Measurements from ENCODE around the gene TANGO2. TPM values are rescaled to one million over a fixed set of nuclear protein-coding genes. Genes with fewer than 3 reads are reported as not detected.

The TANGO2 gene
- total and polyA plus RNA-seq, 2 of the 8 experiments (the other 6 are each of a cell fraction or from before 2014, with no cell fraction given), result 10.1 to 18.4 TPM

- no peak for TF ChIP-seq CREB1 (IDR thresholded peaks at IDR 0.05)
- TF ChIP-seq CTBP2 (IDR thresholded peaks at IDR 0.05; ENCODE audit: borderline replicate concordance, insufficient read depth, insufficient read length, low read length), result no peak
- TF ChIP-seq TBP (IDR thresholded peaks at IDR 0.05; ENCODE audit: low read depth, low read length), result no peak
- no peak for TF ChIP-seq TAF1 (IDR thresholded peaks at IDR 0.05; ENCODE audit: low read depth, low read length)
- no peak for TF ChIP-seq EZH2 (IDR thresholded peaks at IDR 0.05; ENCODE audit: low read depth, low read length, severe bottlenecking)
- WGBS, 2 experiments (ENCODE audit: extremely low coverage in 1 of 2, insufficient coverage in 1 of 2, insufficient read length in 1 of 2, insufficient replicate concordance in 2 of 2, low coverage in 1 of 2, low lambda C conversion rate in 2 of 2, missing lambda C conversion rate in 1 of 2), result 92% methylated on average over 20 of the region's 20 CpGs; no CpG with 5 or more reads in 1 of the 2 experiments
- FAIRE-seq, result no peak
Measured at GRCh38 chr22:19990609-19991394, 30.1 kb upstream of the TANGO2 start.

More at GRCh38 chr22:19990609-19991394, 30.1 kb upstream of the TANGO2 start:
- no peaks in the 10 kb centered on the region for H3K36me3 ChIP-seq (ENCODE audit: control insufficient read depth in 2 of 4, insufficient read depth in 4 of 4, low read length in 3 of 4)
- no peak overlapping the region for H3K9ac ChIP-seq (replicated peaks in 1 of 4; ENCODE audit: extremely low read depth in 1 of 4, low read depth in 3 of 4, low read length in 3 of 4)
- H3K56ac ChIP-seq (replicated peaks; ENCODE audit: insufficient read length, low read depth, low read length), result no peak overlapping the region
- H3K4me1 ChIP-seq (replicated peaks in 1 of 4; ENCODE audit: control insufficient read depth in 3 of 4, insufficient read depth in 4 of 4, low read length in 3 of 4), result peaks cover 0 to 13% (median 8%) of the 10 kb centered on the region in 4 experiments; a peak in 5 of 7 replicates
- no peak overlapping the region for H2BK15ac ChIP-seq (ENCODE audit: low read length)
- H2BK5ac ChIP-seq (ENCODE audit: low read depth, low read length), result no peak overlapping the region
- H3K79me2 ChIP-seq (ENCODE audit: control insufficient read depth in 1 of 2, insufficient read depth in 2 of 2, low read length in 2 of 2), result peaks cover 0 to 3% of the 10 kb centered on the region in 2 experiments; a peak in 1 of 4 replicates
- H4K91ac ChIP-seq (replicated peaks; ENCODE audit: insufficient read length, low read length), result no peak overlapping the region
- peaks cover 5% of the 10 kb centered on the region for H3K79me1 ChIP-seq (ENCODE audit: low read depth, low read length)
- no peak overlapping the region for H3K27ac ChIP-seq (ENCODE audit: low read depth, low read length)
- no peak overlapping the region for H3K4me2 ChIP-seq (ENCODE audit: insufficient read depth in 1 of 2, low read depth in 2 of 2, low read length in 2 of 2)
- ChIA-PET CTCF (ENCODE audit: partially characterized antibody) (interaction anchor here (0.8 to 5.8 kb wide), 6 partner anchors 9 to 312 kb away, joined by 3 to 50 read pairs (median 3); no protein-coding TSS in a partner anchor), POLR2A (ENCODE audit: partially characterized antibody) (interaction anchor here (1.2 to 1.8 kb wide), 4 partner anchors 11 to 37 kb away, joined by 3 to 4 read pairs (median 3); no protein-coding TSS in a partner anchor)
- H4K5ac ChIP-seq (ENCODE audit: insufficient read length, low read depth, low read length), result no peak overlapping the region
- H2AK5ac ChIP-seq (ENCODE audit: low read depth, low read length), result no peak overlapping the region
- no peaks in the 10 kb centered on the region for H3K9me3 ChIP-seq (ENCODE audit: insufficient read depth in 2 of 2, low read depth in 1 of 2, low read length in 1 of 2)
- H3K23ac ChIP-seq (ENCODE audit: insufficient read length), result no peak overlapping the region
- no peak for DNase-seq (ENCODE audit: low read depth in 1 of 2, low spot score in 2 of 2)
- no peak overlapping the region for H3K4me3 ChIP-seq (ENCODE audit: extremely low read depth in 1 of 4, insufficient read depth in 2 of 4, low read depth in 3 of 4, low read length in 4 of 4)
- H4K20me1 ChIP-seq (replicated peaks in 1 of 2; ENCODE audit: control insufficient read depth in 1 of 2, insufficient read depth in 2 of 2, low read length in 2 of 2), result peaks cover 5 to 8% of the 10 kb centered on the region in 2 experiments
- H4K8ac ChIP-seq (ENCODE audit: extremely low read depth, insufficient read depth, low read length), result no peak overlapping the region
- no peak overlapping the region for H3K14ac ChIP-seq (ENCODE audit: insufficient read length)
- H2BK12ac ChIP-seq (ENCODE audit: low read depth, low read length), result no peak overlapping the region
- H3K4ac ChIP-seq (replicated peaks; ENCODE audit: insufficient read length, low read depth, low read length), result no peak overlapping the region
- H2BK120ac ChIP-seq (replicated peaks; ENCODE audit: low read depth, low read length), result no peak overlapping the region
- no peak overlapping the region for H2BK20ac ChIP-seq (ENCODE audit: low read length)
- H2AFZ ChIP-seq (ENCODE audit: low read length), result no peak overlapping the region
- H3K27me3 ChIP-seq (replicated peaks in 1 of 4; ENCODE audit: control insufficient read depth in 3 of 4, extremely low read depth in 1 of 4, insufficient read depth in 3 of 4, low read length in 3 of 4), result no peaks in the 10 kb centered on the region
- H3K23me2 ChIP-seq (ENCODE audit: low read depth, low read length), result peaks cover 10% of the 10 kb centered on the region; the same call in 1 of the 2 replicates
- H3K18ac ChIP-seq (ENCODE audit: extremely low read depth, low read length), result no peak overlapping the region

All from H1 (cell line).